ENCODE data around the gene ADGRD1.

ADGRD1 gene

DNA sequence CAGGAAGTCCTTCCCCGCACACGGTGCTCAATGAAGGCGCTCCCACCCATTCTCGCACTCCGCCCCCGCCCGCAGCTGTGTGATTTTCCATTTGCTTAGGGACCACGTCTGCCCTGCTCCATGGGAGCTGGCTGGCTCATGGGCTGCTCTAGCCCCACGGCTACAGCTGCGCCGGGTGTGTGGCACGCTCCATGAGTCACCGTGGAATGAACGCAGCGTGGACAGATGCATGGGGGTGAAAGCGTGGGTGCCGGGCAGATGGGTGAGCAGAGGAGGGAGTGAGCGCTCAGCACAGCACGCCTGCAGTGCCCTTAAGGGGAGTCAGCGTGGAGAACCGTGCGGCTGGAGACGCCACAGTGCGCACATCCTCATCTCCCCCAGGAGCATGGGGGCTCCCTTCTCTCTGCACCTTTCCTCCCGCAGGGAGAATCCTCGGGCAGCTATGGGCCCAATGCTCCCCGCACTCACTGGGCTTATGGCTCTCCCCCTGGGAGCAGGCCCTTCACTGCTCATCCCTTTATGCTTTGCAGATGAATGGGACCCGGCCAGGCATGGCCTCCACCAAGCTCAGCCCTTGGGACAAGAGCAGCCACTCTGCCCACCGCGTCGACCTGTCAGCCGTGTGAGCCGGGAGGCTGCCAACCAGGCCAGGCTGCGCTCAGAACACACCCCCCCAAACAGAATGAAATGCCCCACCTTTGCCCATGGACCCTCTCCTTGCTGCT lies 185.1 kb downstream of the ADGRD1 start:
- TF ChIP-seq, protein P1, sequence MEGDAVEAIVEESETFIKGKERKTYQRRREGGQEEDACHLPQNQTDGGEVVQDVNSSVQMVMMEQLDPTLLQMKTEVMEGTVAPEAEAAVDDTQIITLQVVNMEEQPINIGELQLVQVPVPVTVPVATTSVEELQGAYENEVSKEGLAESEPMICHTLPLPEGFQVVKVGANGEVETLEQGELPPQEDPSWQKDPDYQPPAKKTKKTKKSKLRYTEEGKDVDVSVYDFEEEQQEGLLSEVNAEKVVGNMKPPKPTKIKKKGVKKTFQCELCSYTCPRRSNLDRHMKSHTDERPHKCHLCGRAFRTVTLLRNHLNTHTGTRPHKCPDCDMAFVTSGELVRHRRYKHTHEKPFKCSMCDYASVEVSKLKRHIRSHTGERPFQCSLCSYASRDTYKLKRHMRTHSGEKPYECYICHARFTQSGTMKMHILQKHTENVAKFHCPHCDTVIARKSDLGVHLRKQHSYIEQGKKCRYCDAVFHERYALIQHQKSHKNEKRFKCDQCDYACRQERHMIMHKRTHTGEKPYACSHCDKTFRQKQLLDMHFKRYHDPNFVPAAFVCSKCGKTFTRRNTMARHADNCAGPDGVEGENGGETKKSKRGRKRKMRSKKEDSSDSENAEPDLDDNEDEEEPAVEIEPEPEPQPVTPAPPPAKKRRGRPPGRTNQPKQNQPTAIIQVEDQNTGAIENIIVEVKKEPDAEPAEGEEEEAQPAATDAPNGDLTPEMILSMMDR (IDR thresholded peaks at IDR 0.05; ENCODE audit: poor library complexity, severe bottlenecking), result no peak
- Histone ChIP-seq H3K4me1 (ENCODE audit: insufficient read depth, poor library complexity, severe bottlenecking) (no peaks in the 10 kb centered on the region), H3K4me3 (ENCODE audit: severe bottlenecking) (no peak overlapping the region), H3K9me3 (ENCODE audit: severe bottlenecking) (no peaks in the 10 kb centered on the region), H3K27ac (ENCODE audit: poor library complexity, severe bottlenecking) (no peak overlapping the region), H3K36me3 (ENCODE audit: low read depth) (no peaks in the 10 kb centered on the region), H3K27me3 (ENCODE audit: insufficient read depth, poor library complexity, severe bottlenecking) (no peaks in the 10 kb centered on the region)
- ATAC-seq (ENCODE audit: low read depth) (no peak), DNase-seq (ENCODE audit: low spot score) (no peak)

DNA sequence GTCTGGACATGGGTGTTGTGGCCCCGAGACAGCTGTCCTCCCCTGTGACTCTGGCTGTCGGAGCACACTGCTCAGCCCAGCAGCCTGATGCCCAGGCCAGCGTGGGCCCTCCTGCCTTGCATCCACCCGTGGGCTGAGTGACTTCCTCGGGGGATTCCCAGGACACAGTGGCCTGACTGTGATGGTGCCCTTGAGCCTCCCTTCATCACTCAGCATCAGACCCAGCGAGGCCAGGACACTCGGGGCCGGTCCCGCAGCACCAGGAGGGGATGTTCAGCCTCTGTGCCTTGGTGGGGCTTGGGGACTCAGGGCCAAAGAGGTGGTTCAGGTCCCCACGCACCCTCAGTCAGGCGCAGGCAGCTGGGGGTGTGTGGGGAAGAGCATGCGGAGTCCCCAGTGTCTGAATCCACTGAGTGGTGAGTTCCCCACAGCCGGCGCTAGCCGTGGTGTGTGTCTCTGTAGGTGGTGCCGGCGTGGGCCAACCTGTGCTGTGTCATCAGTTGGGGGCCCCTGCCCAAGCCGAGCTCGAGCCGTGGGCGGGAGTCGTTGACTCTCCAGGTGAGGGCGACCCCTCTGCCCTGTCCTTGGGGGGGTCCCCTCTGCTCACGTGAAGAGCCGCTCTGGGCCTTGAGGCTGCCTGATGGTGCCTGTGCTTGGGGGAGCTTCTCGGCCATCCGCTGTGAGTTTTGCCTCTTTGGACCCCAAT lies 185.8 kb downstream of the ADGRD1 start:
- H3K27ac ChIP-seq (ENCODE audit: poor library complexity, severe bottlenecking), result no peak overlapping the region
- TF ChIP-seq, protein P1 (IDR thresholded peaks at IDR 0.05; ENCODE audit: poor library complexity, severe bottlenecking), result no peak
- H3K4me3 ChIP-seq (ENCODE audit: severe bottlenecking), result no peak overlapping the region
- H3K9me3 ChIP-seq (ENCODE audit: severe bottlenecking), result no peaks in the 10 kb centered on the region
- no peaks in the 10 kb centered on the region for H3K27me3 ChIP-seq (ENCODE audit: insufficient read depth, poor library complexity, severe bottlenecking)
- no peak for ATAC-seq (ENCODE audit: low read depth)
- H3K4me1 ChIP-seq (ENCODE audit: insufficient read depth, poor library complexity, severe bottlenecking), result no peaks in the 10 kb centered on the region
- DNase-seq (ENCODE audit: low spot score), result no peak
- no peaks in the 10 kb centered on the region for H3K36me3 ChIP-seq (ENCODE audit: low read depth)

DNA sequence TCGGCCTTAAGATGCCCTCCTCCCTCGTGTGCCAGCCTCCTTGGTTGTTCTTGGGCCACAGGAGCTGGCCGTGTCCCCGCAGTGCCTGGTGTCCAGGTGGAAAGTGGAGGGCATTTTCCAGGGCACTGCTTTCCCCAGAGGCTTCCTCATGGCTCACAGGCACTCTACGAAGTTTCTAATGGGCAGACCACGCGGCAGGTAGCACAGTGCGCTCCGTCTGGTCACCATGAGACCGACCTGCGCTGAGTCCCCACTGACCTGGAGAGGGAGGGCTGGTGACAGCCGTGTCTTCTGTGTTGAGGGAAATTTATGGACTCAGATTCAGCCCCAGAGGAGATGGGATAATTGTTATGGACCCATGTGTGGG lies 186.3 kb downstream of the ADGRD1 start:
- H3K4me1 ChIP-seq (ENCODE audit: insufficient read depth, poor library complexity, severe bottlenecking), result no peaks in the 10 kb centered on the region
- DNase-seq (ENCODE audit: low spot score), result no peak

DNA sequence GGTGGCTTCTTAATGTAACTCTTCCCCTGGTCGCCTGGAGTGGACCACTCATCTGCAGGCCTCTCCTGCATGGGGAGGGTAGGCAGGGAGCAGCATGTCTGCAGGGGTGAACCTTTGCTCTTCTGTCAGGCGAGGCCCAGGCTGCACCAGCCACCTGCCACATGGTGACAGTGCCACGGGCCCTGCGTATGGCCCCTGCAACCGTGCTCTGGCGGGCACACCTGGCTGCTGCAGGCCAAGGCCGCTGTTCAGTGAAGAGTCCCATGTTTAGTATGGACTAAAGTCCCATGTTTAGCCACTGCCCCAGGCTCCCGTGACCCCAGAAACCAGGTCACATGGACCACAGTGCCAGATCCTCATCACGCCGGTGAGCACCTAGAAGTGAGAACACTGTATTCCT lies 187.0 kb downstream of the ADGRD1 start:
- no peaks in the 10 kb centered on the region for H3K36me3 ChIP-seq (ENCODE audit: low read depth)
- no peaks in the 10 kb centered on the region for H3K9me3 ChIP-seq (ENCODE audit: severe bottlenecking)
- H3K4me1 ChIP-seq (ENCODE audit: insufficient read depth, poor library complexity, severe bottlenecking), result no peaks in the 10 kb centered on the region
- no peak overlapping the region for H3K27ac ChIP-seq (ENCODE audit: poor library complexity, severe bottlenecking)
- ATAC-seq (ENCODE audit: low read depth) (no peak), DNase-seq (ENCODE audit: low spot score) (no peak)
- no peak overlapping the region for H3K4me3 ChIP-seq (ENCODE audit: severe bottlenecking)
- TF ChIP-seq, protein P1 (IDR thresholded peaks at IDR 0.05; ENCODE audit: poor library complexity, severe bottlenecking), result no peak
- no peaks in the 10 kb centered on the region for H3K27me3 ChIP-seq (ENCODE audit: insufficient read depth, poor library complexity, severe bottlenecking)

More for the DNA sequence above, 186.3 kb downstream of the ADGRD1 start:
- no peak overlapping the region for H3K27ac ChIP-seq (ENCODE audit: poor library complexity, severe bottlenecking)
- TF ChIP-seq, protein P1 (IDR thresholded peaks at IDR 0.05; ENCODE audit: poor library complexity, severe bottlenecking), result no peak
- ATAC-seq (ENCODE audit: low read depth), result no peak
- H3K4me3 ChIP-seq (ENCODE audit: severe bottlenecking), result no peak overlapping the region
- H3K9me3 ChIP-seq (ENCODE audit: severe bottlenecking), result no peaks in the 10 kb centered on the region
- H3K36me3 ChIP-seq (ENCODE audit: low read depth), result no peaks in the 10 kb centered on the region
- no peaks in the 10 kb centered on the region for H3K27me3 ChIP-seq (ENCODE audit: insufficient read depth, poor library complexity, severe bottlenecking)

DNA sequence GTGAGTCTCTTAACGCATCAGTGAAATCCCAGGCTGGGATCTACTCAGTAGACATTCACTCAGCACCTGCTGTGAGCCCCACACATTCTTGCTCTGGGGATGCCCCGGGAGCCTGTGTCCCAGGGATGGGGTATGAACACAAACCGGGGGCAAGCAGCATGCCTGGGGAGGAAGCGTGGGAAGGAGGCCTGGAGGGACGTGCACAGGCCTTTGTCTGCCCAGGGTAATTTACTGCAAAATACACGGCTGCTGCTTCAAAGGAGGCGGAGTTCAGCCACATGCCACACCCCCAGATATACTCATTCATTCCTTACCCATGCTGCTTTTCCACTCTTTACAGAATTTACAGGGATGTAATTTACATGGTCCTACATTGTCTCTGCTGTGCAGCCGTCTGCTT lies 187.8 kb downstream of the ADGRD1 start:
- H3K9me3 ChIP-seq (ENCODE audit: severe bottlenecking), result no peaks in the 10 kb centered on the region
- no peaks in the 10 kb centered on the region for H3K36me3 ChIP-seq (ENCODE audit: low read depth)
- no peak for DNase-seq (ENCODE audit: low spot score)
- ATAC-seq (ENCODE audit: low read depth), result no peak
- no peak overlapping the region for H3K27ac ChIP-seq (ENCODE audit: poor library complexity, severe bottlenecking)
- TF ChIP-seq, protein P1 (IDR thresholded peaks at IDR 0.05; ENCODE audit: poor library complexity, severe bottlenecking), result no peak
- no peaks in the 10 kb centered on the region for H3K27me3 ChIP-seq (ENCODE audit: insufficient read depth, poor library complexity, severe bottlenecking)
- no peaks in the 10 kb centered on the region for H3K4me1 ChIP-seq (ENCODE audit: insufficient read depth, poor library complexity, severe bottlenecking)
- no peak overlapping the region for H3K4me3 ChIP-seq (ENCODE audit: severe bottlenecking)
